CD8-positive, alpha-beta memory T cell (primary cell): Measurements from ENCODE around the gene P2RX7. TPM values are rescaled to one million over a fixed set of nuclear protein-coding genes. Genes with fewer than 3 reads are reported as not detected.

Source experiments
- CTCF ChIA-PET: fragments of 350-600 bp; sonication (Branson Sonifier 250); formaldehyde crosslinking; loops from one replicate; lab custom pipeline; 2021; ENCODE audit warnings: antibody characterized with exemption; lab: Charles Lee
- POLR2A ChIA-PET: fragments of 350-600 bp; sonication (Branson Sonifier 250); formaldehyde crosslinking; loops from one replicate; lab custom pipeline; 2021; ENCODE audit warnings: antibody characterized with exemption; lab: Charles Lee
- DNase-seq, 5 donors: peaks; one replicate each; pipeline versions ENCODE4 v3.0.0 to v3.0.0-alpha.2; 2020 to 2022; ENCODE audit warnings: mixed read lengths in 1 of 5
- H3K27ac ChIP-seq: one replicate; pipeline ENCODE4 v1.7.0; 2013; ENCODE audit warnings: low read depth, mild to moderate bottlenecking, low read length, moderate library complexity
- H3K27me3 ChIP-seq: 2 replicates; pipeline ENCODE4 v1.7.0; 2013; ENCODE audit warnings: low read length, mild to moderate bottlenecking; ENCODE audit not compliant: insufficient read depth, poor library complexity, severe bottlenecking
- H3K36me3 ChIP-seq: 2 replicates; pipeline ENCODE4 v1.7.0; 2013; ENCODE audit warnings: mild to moderate bottlenecking, low read length, moderate library complexity; ENCODE audit not compliant: insufficient read depth
- H3K4me1 ChIP-seq: 2 replicates; pipeline ENCODE4 v1.7.0; 2013; ENCODE audit warnings: mild to moderate bottlenecking, low read length, moderate library complexity; ENCODE audit not compliant: insufficient read depth
- H3K4me3 ChIP-seq: 2 replicates; pipeline ENCODE4 v1.7.0; 2013; ENCODE audit warnings: mild to moderate bottlenecking, low read length
- H3K9me3 ChIP-seq: 2 replicates; pipeline ENCODE4 v1.7.0; 2013; ENCODE audit warnings: mild to moderate bottlenecking, low read length
- H3K27ac Mint-ChIP-seq, 8 donors: one replicate each; pipeline ENCODE4 v1.8.0; 2020 to 2021; ENCODE audit warnings: mixed read lengths in 8 of 8, mild to moderate bottlenecking in 6 of 8, inconsistent platforms in 3 of 8, moderate library complexity in 3 of 8
- H3K27me3 Mint-ChIP-seq, 2 donors: one replicate each; pipeline ENCODE4 v1.8.0; 2020 to 2021; ENCODE audit warnings: mixed read lengths in 2 of 2, mild to moderate bottlenecking in 1 of 2, moderate library complexity in 1 of 2
- H3K36me3 Mint-ChIP-seq, 3 donors: one replicate each; pipeline ENCODE4 v1.8.0; 2020 to 2021; ENCODE audit warnings: mixed read lengths in 3 of 3, inconsistent platforms in 1 of 3, mild to moderate bottlenecking in 1 of 3
- H3K4me1 Mint-ChIP-seq, 3 donors: one replicate each; pipeline ENCODE4 v1.8.0; 2020 to 2021; ENCODE audit warnings: mixed read lengths in 3 of 3, inconsistent platforms in 1 of 3, mild to moderate bottlenecking in 1 of 3
- H3K4me3 Mint-ChIP-seq, 7 donors: one replicate each; pipeline ENCODE4 v1.8.0; 2020 to 2021; ENCODE audit warnings: mixed read lengths in 7 of 7, mild to moderate bottlenecking in 6 of 7, moderate library complexity in 4 of 7, inconsistent platforms in 2 of 7
- H3K9me3 Mint-ChIP-seq, 5 donors: one replicate each; pipeline ENCODE4 v1.8.0; 2020 to 2022; ENCODE audit warnings: mixed read lengths in 5 of 5, mild to moderate bottlenecking in 3 of 5, moderate library complexity in 2 of 5, inconsistent platforms in 1 of 5
- polyA plus RNA-seq: library from polyadenylated mRNA; unstranded; fragments of 300-500 nt; fragmentation: Illumina TruSeq; gene quantifications from one replicate; pipeline ENCODE4 v1.2.3, GENCODE V29; 2021
- total RNA-seq, 2 experiments: library from RNA; stranded (reverse); gene quantifications; one replicate each; pipeline ENCODE4 v1.2.3, GENCODE V29; 2021

P2RX7 gene
- total and polyA plus RNA-seq, 3 experiments from 2014 or later: 4.3 to 9.2 (median 4.5) TPM

DNA sequence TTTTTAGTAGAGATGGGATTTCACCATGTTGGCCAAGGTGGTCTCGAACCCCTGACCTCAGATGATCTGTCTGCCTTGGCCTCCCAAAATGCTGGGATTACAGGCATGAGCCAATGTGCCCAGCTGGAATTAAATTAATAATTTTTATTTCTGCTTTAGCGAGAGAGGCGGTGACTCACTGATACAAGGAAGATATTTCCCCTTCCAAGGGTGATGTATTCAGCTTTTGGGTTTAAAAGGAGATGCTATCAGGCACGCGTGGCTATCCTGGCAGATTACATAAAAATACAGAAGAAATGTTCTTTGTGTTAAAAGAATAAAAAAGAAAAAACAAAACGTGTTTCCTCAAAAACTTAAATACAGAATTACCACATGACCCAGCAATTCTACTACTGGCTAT lies 12.4 kb upstream of the P2RX7 start:
- Histone ChIP-seq H3K9me3 (no peaks in the 10 kb centered on the region), H3K36me3 (no peaks in the 10 kb centered on the region), H3K27me3 (no peaks in the 10 kb centered on the region), H3K4me3 (no peak overlapping the region), H3K4me1 (peaks cover 15% of the 10 kb centered on the region), H3K27ac (no peak overlapping the region)
- no peak for DNase-seq
- H3K4me3 Mint-ChIP-seq: no peak overlapping the region
- H3K36me3 Mint-ChIP-seq: peaks cover 0 to 2% (median 0%) of the 10 kb centered on the region in 3 donors
- peaks cover 0 to 3% of the 10 kb centered on the region in 2 donors for H3K27me3 Mint-ChIP-seq
- POLR2A ChIA-PET: no interaction called here
- CTCF ChIA-PET: interaction anchor here (1.0 to 1.3 kb wide), 2 partner anchors 13 to 20 kb away, joined by 3 to 4 read pairs; partner anchors contain the start of gene P2RX7
- peaks cover 25 to 34% (median 31%) of the 10 kb centered on the region in 3 donors for H3K4me1 Mint-ChIP-seq
- H3K27ac Mint-ChIP-seq: no peak overlapping the region
- H3K9me3 Mint-ChIP-seq: no peaks in the 10 kb centered on the region

DNA sequence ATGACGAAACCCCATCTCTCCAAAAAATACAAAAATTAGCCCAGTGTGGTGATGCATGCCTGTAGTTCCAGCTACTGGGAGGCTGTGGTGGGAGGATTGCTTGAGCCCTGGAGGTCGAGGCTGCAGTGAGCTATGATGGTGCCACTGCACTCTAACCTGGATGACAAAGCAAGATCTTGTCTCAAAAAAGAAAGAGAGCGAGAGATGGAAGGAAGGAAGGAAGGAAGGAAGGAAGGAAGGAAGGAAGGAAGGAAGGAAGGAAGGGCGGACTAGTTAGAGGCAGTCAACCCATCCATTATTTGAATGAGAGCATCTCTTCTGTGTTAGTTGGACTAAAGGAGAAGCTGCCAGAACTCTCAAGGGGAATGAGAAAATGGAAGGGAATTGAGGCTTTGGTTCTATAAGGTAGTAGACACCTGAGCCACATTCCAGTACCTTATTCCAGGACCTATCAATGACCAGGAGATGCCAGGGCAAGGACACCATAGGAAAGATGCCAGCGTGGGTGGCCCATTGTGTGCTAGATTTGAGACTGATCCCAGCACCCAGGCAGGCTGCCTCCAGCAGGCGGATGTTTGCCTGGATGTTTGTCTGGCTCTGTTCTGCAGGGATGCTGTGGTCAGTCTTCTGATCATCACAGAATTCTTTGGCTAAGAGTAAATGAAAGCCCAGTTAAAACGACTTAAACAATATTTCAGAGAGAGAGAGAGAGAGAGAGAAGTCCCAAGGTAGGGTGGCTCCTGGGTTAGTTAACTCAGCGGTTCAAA lies 11.5 kb upstream of the P2RX7 start:
- Mint-ChIP-seq H3K36me3 (peaks cover 0 to 2% (median 0%) of the 10 kb centered on the region in 3 donors), H3K9me3 (no peaks in the 10 kb centered on the region), H3K27ac (peak overlapping the region in 1 of 8 donors; percentile 41), H3K4me1 (peaks cover 26 to 38% (median 33%) of the 10 kb centered on the region in 3 donors), H3K27me3 (peaks cover 0 to 3% of the 10 kb centered on the region in 2 donors), H3K4me3 (no peak overlapping the region)
- H3K27ac ChIP-seq: no peak overlapping the region
- peaks cover 15% of the 10 kb centered on the region for H3K4me1 ChIP-seq
- H3K9me3 ChIP-seq: no peaks in the 10 kb centered on the region
- no peaks in the 10 kb centered on the region for H3K36me3 ChIP-seq
- no peak overlapping the region for H3K4me3 ChIP-seq
- ChIA-PET POLR2A (no interaction called here), CTCF (no interaction called here)
- H3K27me3 ChIP-seq: no peaks in the 10 kb centered on the region
- no peak for DNase-seq

DNA sequence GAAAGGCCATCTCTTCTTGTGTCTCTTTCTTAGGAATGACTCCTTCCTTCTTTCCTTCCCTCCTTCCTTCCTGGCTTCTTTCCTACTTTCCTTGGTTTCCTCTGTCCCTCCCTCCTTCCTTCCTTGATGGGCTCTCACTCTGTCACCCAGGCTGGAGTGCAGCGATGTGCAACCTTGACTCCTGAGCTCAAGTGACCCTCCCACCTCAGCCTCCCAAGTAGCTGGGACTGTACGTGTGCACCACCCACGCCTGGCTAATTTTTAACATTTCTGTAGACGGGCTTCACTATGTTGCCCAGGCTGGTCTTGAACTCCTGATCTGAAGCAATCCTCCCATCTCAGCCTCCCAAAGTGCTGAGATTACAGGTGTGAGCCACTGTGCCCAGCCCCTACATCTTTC lies 10.9 kb upstream of the P2RX7 start:
- CTCF ChIA-PET: no interaction called here
- H3K36me3 Mint-ChIP-seq: peaks cover 0 to 2% (median 0%) of the 10 kb centered on the region in 3 donors
- H3K4me3 ChIP-seq: no peak overlapping the region
- no peak for DNase-seq
- peaks cover 15% of the 10 kb centered on the region for H3K4me1 ChIP-seq
- peaks cover 0 to 3% of the 10 kb centered on the region in 2 donors for H3K27me3 Mint-ChIP-seq
- no peaks in the 10 kb centered on the region for H3K36me3 ChIP-seq
- H3K4me3 Mint-ChIP-seq: no peak overlapping the region
- H3K9me3 Mint-ChIP-seq: no peaks in the 10 kb centered on the region
- H3K27ac ChIP-seq: no peak overlapping the region
- H3K27ac Mint-ChIP-seq: no peak overlapping the region
- H3K27me3 ChIP-seq: no peaks in the 10 kb centered on the region
- peaks cover 29 to 44% (median 40%) of the 10 kb centered on the region in 3 donors for H3K4me1 Mint-ChIP-seq
- H3K9me3 ChIP-seq: no peaks in the 10 kb centered on the region
- POLR2A ChIA-PET: no interaction called here

DNA sequence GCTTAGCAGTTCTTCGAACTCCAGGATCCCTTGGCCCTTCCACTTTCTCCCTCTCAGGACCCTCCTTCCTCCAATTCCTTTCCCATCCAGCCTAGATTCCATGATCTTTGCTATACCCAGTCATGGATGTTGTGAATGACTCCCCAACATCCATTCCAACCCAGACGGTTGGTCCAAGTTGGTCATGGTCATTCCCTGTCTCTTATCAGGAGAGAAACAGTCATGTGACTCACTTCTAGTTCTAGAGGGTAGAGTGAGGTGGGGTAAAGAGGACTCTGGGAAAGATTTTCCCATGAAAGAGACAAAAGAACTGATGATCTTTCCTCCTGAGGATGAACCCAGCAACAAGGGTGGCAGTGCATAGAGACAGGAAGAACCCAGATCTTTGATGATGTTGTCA lies 9.2 kb upstream of the P2RX7 start:
- H3K9me3 ChIP-seq: no peaks in the 10 kb centered on the region
- no peak for DNase-seq
- Mint-ChIP-seq H3K4me3 (no peak overlapping the region), H3K36me3 (peaks cover 0 to 2% (median 0%) of the 10 kb centered on the region in 3 donors), H3K27me3 (peaks cover 0 to 3% of the 10 kb centered on the region in 2 donors), H3K27ac (no peak overlapping the region), H3K4me1 (peaks cover 42 to 61% (median 56%) of the 10 kb centered on the region in 3 donors), H3K9me3 (no peaks in the 10 kb centered on the region)
- H3K36me3 ChIP-seq: no peaks in the 10 kb centered on the region
- no peak overlapping the region for H3K4me3 ChIP-seq
- H3K27me3 ChIP-seq: no peaks in the 10 kb centered on the region
- ChIA-PET POLR2A (no interaction called here), CTCF (interaction anchor here (1.4 kb wide), 1 partner anchor 13 kb away, joined by 3 read pairs; no protein-coding TSS in a partner anchor)
- H3K4me1 ChIP-seq: peaks cover 21% of the 10 kb centered on the region
- no peak overlapping the region for H3K27ac ChIP-seq

DNA sequence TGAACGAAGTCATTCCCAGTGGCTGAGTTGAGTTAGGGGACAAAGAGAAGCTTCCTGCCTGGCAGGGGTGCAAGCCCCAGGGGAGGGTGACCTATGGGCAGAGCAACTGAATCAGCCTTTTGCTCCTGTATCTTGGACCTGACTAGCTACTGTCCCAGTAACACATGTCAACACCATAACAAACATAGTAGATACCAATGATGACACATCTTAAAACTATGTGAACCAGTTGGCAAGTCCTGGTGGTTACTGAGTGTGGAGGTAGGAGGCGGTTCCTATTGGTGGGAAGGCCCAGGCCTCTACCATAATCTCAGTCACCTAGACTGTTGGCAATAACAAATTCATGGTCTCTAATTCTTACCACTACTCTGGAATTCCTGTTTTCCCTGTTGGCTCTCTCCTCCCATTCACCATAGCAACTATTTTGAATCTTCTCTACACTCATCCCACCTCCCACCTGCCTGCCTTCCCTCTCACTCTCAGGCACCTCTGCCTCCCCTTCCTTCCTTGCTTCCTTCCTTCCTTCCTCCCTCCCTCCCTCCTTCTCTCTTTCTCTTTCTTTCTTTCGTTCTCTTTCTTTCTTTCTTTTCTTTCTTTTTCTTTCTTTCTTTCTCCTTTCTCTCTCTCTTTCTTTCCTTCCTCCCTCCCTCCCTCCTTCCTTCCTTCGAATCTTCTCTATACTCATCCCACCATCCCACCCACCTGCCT lies 8.1 kb upstream of the P2RX7 start:
- POLR2A ChIA-PET: no interaction called here
- Mint-ChIP-seq H3K27me3 (no peaks in the 10 kb centered on the region), H3K4me3 (no peak overlapping the region), H3K4me1 (peaks cover 50 to 70% (median 65%) of the 10 kb centered on the region in 3 donors), H3K9me3 (no peaks in the 10 kb centered on the region), H3K36me3 (peaks cover 0 to 2% (median 0%) of the 10 kb centered on the region in 3 donors), H3K27ac (peak overlapping the region in 1 of 8 donors; percentile 17)
- H3K36me3 ChIP-seq: no peaks in the 10 kb centered on the region
- no peaks in the 10 kb centered on the region for H3K9me3 ChIP-seq
- H3K27ac ChIP-seq: no peak overlapping the region
- no peak for DNase-seq
- H3K4me3 ChIP-seq: no peak overlapping the region
- CTCF ChIA-PET: interaction anchor here (1.4 kb wide), 1 partner anchor 15 kb away, joined by 3 read pairs; no protein-coding TSS in a partner anchor
- H3K27me3 ChIP-seq: no peaks in the 10 kb centered on the region
- H3K4me1 ChIP-seq: peaks cover 30% of the 10 kb centered on the region

DNA sequence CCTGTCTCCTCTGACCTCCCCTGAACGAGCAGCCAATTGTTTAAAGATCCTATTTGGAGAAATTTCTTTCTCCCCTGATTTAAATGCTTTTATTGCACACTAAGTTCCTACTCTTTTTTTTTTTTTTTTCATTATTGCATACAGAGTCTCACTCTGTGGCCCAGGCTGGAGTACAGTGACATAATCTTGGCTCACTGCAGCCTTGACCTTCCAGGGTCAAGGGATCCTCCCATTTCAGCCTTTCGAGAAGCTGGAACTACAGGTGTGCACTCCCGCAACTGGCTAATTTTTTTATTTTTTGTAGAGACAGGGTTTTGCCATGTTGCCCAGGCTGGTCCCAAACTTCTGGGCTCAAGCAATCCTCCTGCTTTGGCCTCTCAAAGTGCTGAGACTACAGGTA lies 5.2 kb upstream of the P2RX7 start:
- Mint-ChIP-seq H3K9me3 (no peaks in the 10 kb centered on the region), H3K27ac (peak overlapping the region in 5 of 8 donors; percentile 12 to 88 (median 34)), H3K4me1 (peaks cover 69 to 91% (median 85%) of the 10 kb centered on the region in 3 donors), H3K36me3 (peaks cover 0 to 2% (median 0%) of the 10 kb centered on the region in 3 donors), H3K27me3 (no peaks in the 10 kb centered on the region), H3K4me3 (no peak overlapping the region)
- H3K36me3 ChIP-seq: no peaks in the 10 kb centered on the region
- CTCF ChIA-PET: no interaction called here
- POLR2A ChIA-PET: no interaction called here
- no peaks in the 10 kb centered on the region for H3K27me3 ChIP-seq
- no peak overlapping the region for H3K4me3 ChIP-seq
- DNase-seq: no peak
- no peak overlapping the region for H3K27ac ChIP-seq
- peaks cover 42% of the 10 kb centered on the region for H3K4me1 ChIP-seq
- no peaks in the 10 kb centered on the region for H3K9me3 ChIP-seq

DNA sequence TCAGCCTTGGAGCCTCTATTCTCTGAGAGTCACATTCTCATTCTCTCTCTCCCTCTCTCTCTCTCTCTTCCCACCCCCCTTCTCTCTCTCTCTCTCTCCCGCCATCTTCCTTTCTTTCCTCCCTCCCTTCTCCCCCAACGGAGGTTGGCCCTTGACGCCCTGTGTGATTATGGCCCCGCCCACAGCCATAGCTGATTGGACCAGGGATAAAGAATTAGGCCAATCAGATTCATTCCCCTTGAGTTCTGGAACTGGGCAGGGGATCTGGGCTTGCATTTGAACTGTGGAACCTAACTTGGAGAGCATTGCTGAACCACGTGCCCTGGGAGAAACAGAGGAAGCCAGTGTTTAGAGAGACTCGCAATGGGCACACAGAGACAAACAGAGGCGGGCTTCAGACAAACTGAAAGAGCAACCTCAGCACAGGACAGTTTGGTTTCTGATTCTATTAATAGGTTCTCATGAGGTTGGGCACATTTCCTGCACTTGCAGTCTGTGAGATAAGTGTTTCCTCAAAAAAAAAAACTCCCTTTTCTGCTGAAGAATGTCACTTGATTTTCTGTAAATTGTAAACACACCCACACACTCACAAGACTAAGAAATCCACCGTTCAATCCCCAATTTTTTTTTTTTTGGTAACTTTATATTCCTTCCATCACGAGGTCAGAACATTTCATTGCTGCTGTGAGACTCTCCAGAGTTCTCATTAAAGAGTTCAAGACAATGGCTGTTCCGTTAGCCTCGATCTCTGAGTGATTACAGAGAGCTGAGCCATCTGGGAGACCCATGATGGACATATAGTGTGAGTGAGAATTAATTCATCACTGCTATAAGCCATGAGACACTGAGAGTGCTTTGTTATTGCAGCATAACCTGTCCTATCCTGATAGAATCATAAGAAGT lies 3.5 kb upstream of the P2RX7 start:
- DNase-seq: peak; percentile 64 to 83 (median 78)
- POLR2A ChIA-PET: interaction anchor here (0.5 to 0.6 kb wide), 3 partner anchors 173 to 1064 kb away, joined by 3 to 10 read pairs (median 8); no protein-coding TSS in a partner anchor
- CTCF ChIA-PET: interaction anchor here (0.7 kb wide), 1 partner anchor 18 kb away, joined by 3 read pairs; no protein-coding TSS in a partner anchor
- Mint-ChIP-seq H3K27ac (peak overlapping the region; percentile 68 to 96 (median 88)), H3K4me3 (peak overlapping the region; percentile 70 to 87 (median 82)), H3K4me1 (peaks cover 70 to 93% (median 88%) of the 10 kb centered on the region in 3 donors), H3K27me3 (no peaks in the 10 kb centered on the region), H3K9me3 (no peaks in the 10 kb centered on the region), H3K36me3 (no peaks in the 10 kb centered on the region)
- no peaks in the 10 kb centered on the region for H3K27me3 ChIP-seq
- no peaks in the 10 kb centered on the region for H3K9me3 ChIP-seq
- peaks cover 48% of the 10 kb centered on the region for H3K4me1 ChIP-seq
- peak overlapping the region; percentile 36 for H3K27ac ChIP-seq
- peak overlapping the region; percentile 57 for H3K4me3 ChIP-seq
- no peaks in the 10 kb centered on the region for H3K36me3 ChIP-seq
